Upper lobe of left lung (tissue), 4 donors: Measurements from ENCODE around the gene PPP2R5D.

Experiments used
- POLR2A ChIP-seq, 4 donors: fragments of 450-650 bp; IDR thresholded peaks; one replicate each; pipeline ENCODE4 v1.5.1; 2016 to 2017; ENCODE audit warnings: antibody characterized with exemption in 4 of 4, mild to moderate bottlenecking in 2 of 4
- TF ChIP-seq, protein P1 (sequence below), 6 experiments: fragments of 450-650 bp in 4 of 6; fragments of 200-600 bp in 2 of 6; sonication (generic) in 2 of 6; IDR thresholded peaks; one replicate each; pipeline ENCODE4 v1.5.1; 2016 to 2019; ENCODE audit warnings: antibody characterized with exemption in 6 of 6

DNA sequence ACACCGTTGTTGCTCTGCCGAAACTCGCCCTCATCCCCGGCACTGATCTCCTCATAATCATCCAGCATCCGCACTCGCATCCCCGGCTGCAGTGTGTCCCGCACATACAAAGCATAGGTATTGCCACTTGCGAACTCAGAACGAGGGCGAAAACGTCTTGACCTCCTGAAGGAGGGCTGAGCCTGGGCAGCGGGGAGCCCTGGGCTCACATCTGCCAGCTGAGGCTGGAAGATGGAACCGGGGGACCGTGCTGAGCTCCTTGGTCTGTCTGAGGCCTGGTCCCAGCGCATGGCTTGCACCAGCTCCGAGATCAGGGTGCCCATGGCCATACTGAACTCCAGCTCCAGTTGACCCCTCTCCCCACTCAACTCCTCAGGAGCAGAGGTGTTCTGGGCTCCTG, 66.6 kb downstream of the PPP2R5D start:
- TF ChIP-seq, protein P1, sequence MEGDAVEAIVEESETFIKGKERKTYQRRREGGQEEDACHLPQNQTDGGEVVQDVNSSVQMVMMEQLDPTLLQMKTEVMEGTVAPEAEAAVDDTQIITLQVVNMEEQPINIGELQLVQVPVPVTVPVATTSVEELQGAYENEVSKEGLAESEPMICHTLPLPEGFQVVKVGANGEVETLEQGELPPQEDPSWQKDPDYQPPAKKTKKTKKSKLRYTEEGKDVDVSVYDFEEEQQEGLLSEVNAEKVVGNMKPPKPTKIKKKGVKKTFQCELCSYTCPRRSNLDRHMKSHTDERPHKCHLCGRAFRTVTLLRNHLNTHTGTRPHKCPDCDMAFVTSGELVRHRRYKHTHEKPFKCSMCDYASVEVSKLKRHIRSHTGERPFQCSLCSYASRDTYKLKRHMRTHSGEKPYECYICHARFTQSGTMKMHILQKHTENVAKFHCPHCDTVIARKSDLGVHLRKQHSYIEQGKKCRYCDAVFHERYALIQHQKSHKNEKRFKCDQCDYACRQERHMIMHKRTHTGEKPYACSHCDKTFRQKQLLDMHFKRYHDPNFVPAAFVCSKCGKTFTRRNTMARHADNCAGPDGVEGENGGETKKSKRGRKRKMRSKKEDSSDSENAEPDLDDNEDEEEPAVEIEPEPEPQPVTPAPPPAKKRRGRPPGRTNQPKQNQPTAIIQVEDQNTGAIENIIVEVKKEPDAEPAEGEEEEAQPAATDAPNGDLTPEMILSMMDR (IDR thresholded peaks at IDR 0.05) = no peak
- TF ChIP-seq POLR2A (IDR thresholded peaks at IDR 0.05) = no peak
